Lower leg skin (tissue), 3 donors: ENCODE data around the gene LRP1B.

Experiments
- POLR2A ChIP-seq, 2 donors: fragments of 450-650 bp; IDR thresholded peaks; one replicate each; pipeline ENCODE4 v1.6.1; 2016 to 2017; ENCODE audit warnings: antibody characterized with exemption in 2 of 2, mild to moderate bottlenecking in 1 of 2, moderate library complexity in 1 of 2
- TF ChIP-seq, protein P1 (sequence below), 3 donors: fragments of 450-650 bp; IDR thresholded peaks; one replicate each; pipeline ENCODE4 v1.5.1; 2016; ENCODE audit warnings: antibody characterized with exemption in 3 of 3, mild to moderate bottlenecking in 3 of 3, moderate library complexity in 2 of 3

DNA sequence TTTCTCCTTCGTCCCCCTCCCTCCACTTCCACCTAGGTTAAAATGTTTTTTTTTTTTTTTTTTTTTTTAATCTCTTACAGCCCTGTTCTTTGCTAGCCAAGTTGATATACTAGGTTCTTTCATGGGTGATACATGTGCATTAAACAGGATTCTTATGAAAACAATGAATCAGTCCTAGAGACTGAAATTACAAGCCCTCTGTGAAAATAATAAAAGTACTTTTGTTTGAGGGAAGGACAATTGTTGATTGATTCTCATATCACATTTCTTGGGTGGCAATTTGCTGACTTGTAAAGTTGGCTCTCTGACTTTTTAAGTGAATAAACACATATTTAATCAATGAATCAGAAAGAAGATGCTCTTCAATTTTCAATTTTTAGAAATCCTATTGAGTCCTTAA is 639.9 kb downstream of the LRP1B start:
- TF ChIP-seq POLR2A (IDR thresholded peaks at IDR 0.05): no peak
- TF ChIP-seq, protein P1, sequence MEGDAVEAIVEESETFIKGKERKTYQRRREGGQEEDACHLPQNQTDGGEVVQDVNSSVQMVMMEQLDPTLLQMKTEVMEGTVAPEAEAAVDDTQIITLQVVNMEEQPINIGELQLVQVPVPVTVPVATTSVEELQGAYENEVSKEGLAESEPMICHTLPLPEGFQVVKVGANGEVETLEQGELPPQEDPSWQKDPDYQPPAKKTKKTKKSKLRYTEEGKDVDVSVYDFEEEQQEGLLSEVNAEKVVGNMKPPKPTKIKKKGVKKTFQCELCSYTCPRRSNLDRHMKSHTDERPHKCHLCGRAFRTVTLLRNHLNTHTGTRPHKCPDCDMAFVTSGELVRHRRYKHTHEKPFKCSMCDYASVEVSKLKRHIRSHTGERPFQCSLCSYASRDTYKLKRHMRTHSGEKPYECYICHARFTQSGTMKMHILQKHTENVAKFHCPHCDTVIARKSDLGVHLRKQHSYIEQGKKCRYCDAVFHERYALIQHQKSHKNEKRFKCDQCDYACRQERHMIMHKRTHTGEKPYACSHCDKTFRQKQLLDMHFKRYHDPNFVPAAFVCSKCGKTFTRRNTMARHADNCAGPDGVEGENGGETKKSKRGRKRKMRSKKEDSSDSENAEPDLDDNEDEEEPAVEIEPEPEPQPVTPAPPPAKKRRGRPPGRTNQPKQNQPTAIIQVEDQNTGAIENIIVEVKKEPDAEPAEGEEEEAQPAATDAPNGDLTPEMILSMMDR (IDR thresholded peaks at IDR 0.05): no peak
